Caco-2 (cell line): ENCODE measurements around the gene ADAM11. TPM values are rescaled to one million over a fixed set of nuclear protein-coding genes. Genes with fewer than 3 reads are reported as not detected.

Source experiments
- BruUV-seq: library from RNA; stranded (reverse); fragments of 400-500 nt; replicated peaks from 2 replicates; lab custom pipeline; 2021; lab: Mats Ljungman, UMichigan
- CTCF ChIA-PET: fragments of 300-600 bp; sonication (Branson Sonifier 250); formaldehyde crosslinking; loops from one replicate; lab custom pipeline; 2022; ENCODE audit warnings: antibody characterized with exemption; lab: Charles Lee
- POLR2A ChIA-PET: fragments of 300-600 bp; sonication (Branson Sonifier 250); formaldehyde crosslinking; loops from one replicate; lab custom pipeline; 2022; ENCODE audit warnings: antibody characterized with exemption; lab: Charles Lee
- DNase-seq, 2 experiments: peaks; one replicate each; pipeline versions ENCODE4 v3.0.0 to v3.0.0-alpha.2; 2020 to 2022
- H3K27me3 ChIP-seq: replicated peaks from 2 replicates; pipeline ENCODE4 v1.6.0; 2011; ENCODE audit warnings: low read length; ENCODE audit not compliant: control insufficient read depth, insufficient read depth
- H3K36me3 ChIP-seq: 2 replicates; pipeline ENCODE4 v1.5.1; 2011; ENCODE audit warnings: low read length; ENCODE audit not compliant: control insufficient read depth, insufficient read depth
- H3K4me1 ChIP-seq: fragments of 250-450 bp; sonication (Bioruptor Pico); 2 replicates; pipeline ENCODE4 v1.5.1; 2020; ENCODE audit warnings: mild to moderate bottlenecking
- H3K4me3 ChIP-seq: 2 replicates; pipeline ENCODE4 v1.5.1; 2011; ENCODE audit warnings: low read depth, mild to moderate bottlenecking, control low read depth, low read length
- H3K9me3 ChIP-seq: fragments of 250-450 bp; sonication (Bioruptor Pico); 2 replicates; pipeline ENCODE4 v1.5.1; 2020; ENCODE audit warnings: mild to moderate bottlenecking, moderate library complexity
- H3K27ac Mint-ChIP-seq: one replicate; pipeline ENCODE4 v1.8.0; 2022; ENCODE audit warnings: mixed read lengths; ENCODE audit not compliant: unreplicated experiment
- H3K27me3 Mint-ChIP-seq: one replicate; pipeline ENCODE4 v1.8.0; 2022; ENCODE audit warnings: mixed read lengths; ENCODE audit not compliant: insufficient read depth, unreplicated experiment
- H3K36me3 Mint-ChIP-seq: one replicate; pipeline ENCODE4 v1.8.0; 2022; ENCODE audit warnings: mild to moderate bottlenecking, mixed read lengths; ENCODE audit not compliant: insufficient read depth, unreplicated experiment
- H3K4me1 Mint-ChIP-seq: one replicate; pipeline ENCODE4 v1.8.0; 2022; ENCODE audit warnings: low read depth, mixed read lengths; ENCODE audit not compliant: unreplicated experiment
- H3K4me3 Mint-ChIP-seq: one replicate; pipeline ENCODE4 v1.8.0; 2022; ENCODE audit warnings: mild to moderate bottlenecking, moderate library complexity, mixed read lengths; ENCODE audit not compliant: unreplicated experiment
- H3K9me3 Mint-ChIP-seq: one replicate; pipeline ENCODE4 v1.8.0; 2022; ENCODE audit warnings: mixed read lengths; ENCODE audit not compliant: unreplicated experiment
- intact Hi-C: fragments of 100-400 bp; cut with micrococcal nuclease; formaldehyde crosslinking; loops from one replicate; pipeline ENCODE4 v1.10.0; 2022; ENCODE audit not compliant: unreplicated experiment
- total RNA-seq: library from RNA; stranded (reverse); gene quantifications from 2 replicates; pipeline ENCODE4 v1.2.3, GENCODE V29; 2022
- TF ChIP-seq, protein P1 (sequence below), 2 experiments: fragments of 200-600 bp in 1 of 2; IDR thresholded peaks; 1 replicate in 1 of 2; 2 replicates in 1 of 2; pipeline versions ENCODE4 v1.5.1 to v1.8.0; 2011 to 2022; ENCODE audit warnings: antibody characterized with exemption in 1 of 2, control low read depth in 1 of 2, inconsistent platforms in 1 of 2, low read depth in 1 of 2, low read length in 1 of 2, mild to moderate bottlenecking in 1 of 2, moderate library complexity in 1 of 2; ENCODE audit not compliant: insufficient read depth in 1 of 2, severe bottlenecking in 1 of 2, unreplicated experiment in 1 of 2

ADAM11 gene
- total RNA-seq, 1 experiment from 2014 or later, result 1.9 TPM

DNA sequence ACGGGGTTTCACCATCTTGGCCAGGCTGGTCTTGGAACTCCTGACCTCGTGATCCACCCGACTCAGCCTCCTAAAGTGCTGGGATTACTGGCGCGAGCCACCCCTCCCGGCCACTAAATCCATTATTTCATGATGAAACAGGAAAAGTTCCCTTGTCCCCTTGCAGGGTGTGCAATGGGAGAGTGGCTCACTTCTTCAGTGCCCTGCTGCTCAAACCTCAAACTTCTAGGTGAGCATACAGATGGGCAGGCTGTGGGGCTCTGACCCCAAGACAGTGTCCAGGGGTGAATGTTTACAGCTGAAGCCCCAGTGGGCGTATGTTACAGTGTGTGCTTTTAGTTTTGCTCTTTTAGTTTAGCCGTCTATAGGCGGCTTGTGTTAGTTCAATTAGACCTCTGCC lies 36.6 kb downstream of the ADAM11 start:
- intact Hi-C loops, result no loop called here
- ChIA-PET POLR2A (no interaction called here), CTCF (no interaction called here)
- Mint-ChIP-seq H3K36me3 (no peaks in the 10 kb centered on the region), H3K27ac (no peak overlapping the region), H3K4me3 (no peak overlapping the region), H3K27me3 (no peaks in the 10 kb centered on the region), H3K9me3 (no peaks in the 10 kb centered on the region), H3K4me1 (no peaks in the 10 kb centered on the region)
- DNase-seq, result no peak
- Histone ChIP-seq H3K4me3 (no peak overlapping the region), H3K36me3 (no peaks in the 10 kb centered on the region), H3K9me3 (no peaks in the 10 kb centered on the region), H3K4me1 (no peaks in the 10 kb centered on the region), H3K27me3 (no peaks in the 10 kb centered on the region)
- no TSS peak for BruUV-seq
- TF ChIP-seq, protein P1, sequence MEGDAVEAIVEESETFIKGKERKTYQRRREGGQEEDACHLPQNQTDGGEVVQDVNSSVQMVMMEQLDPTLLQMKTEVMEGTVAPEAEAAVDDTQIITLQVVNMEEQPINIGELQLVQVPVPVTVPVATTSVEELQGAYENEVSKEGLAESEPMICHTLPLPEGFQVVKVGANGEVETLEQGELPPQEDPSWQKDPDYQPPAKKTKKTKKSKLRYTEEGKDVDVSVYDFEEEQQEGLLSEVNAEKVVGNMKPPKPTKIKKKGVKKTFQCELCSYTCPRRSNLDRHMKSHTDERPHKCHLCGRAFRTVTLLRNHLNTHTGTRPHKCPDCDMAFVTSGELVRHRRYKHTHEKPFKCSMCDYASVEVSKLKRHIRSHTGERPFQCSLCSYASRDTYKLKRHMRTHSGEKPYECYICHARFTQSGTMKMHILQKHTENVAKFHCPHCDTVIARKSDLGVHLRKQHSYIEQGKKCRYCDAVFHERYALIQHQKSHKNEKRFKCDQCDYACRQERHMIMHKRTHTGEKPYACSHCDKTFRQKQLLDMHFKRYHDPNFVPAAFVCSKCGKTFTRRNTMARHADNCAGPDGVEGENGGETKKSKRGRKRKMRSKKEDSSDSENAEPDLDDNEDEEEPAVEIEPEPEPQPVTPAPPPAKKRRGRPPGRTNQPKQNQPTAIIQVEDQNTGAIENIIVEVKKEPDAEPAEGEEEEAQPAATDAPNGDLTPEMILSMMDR (IDR thresholded peaks at IDR 0.05; ENCODE audit: insufficient read depth in 1 of 2, low read depth in 1 of 2, low read length in 1 of 2, severe bottlenecking in 1 of 2, unreplicated experiment in 1 of 2), result no peak

DNA sequence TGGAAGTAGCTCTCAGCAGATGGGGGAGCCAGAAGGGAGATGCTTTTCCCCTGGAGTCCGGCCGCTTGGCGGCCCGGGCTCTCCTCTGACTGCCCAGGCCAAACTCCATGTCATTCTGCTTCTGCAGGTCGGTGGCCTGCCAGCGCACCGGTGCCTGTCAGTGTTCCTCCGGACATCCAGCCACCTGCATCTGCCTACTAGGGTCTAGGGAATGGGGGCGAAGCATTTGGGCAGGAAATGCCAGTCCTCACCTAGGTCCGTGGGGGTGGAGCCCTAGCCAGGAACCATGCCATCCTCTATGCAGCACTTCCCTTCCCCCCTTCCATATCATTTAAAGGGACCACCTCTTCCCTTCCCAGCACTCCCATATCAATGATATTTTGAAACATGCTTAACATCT lies 37.1 kb downstream of the ADAM11 start:
- Mint-ChIP-seq H3K27ac (no peak overlapping the region), H3K36me3 (no peaks in the 10 kb centered on the region), H3K9me3 (no peaks in the 10 kb centered on the region), H3K27me3 (no peaks in the 10 kb centered on the region), H3K4me3 (no peak overlapping the region), H3K4me1 (no peaks in the 10 kb centered on the region)
- H3K4me1 ChIP-seq, result no peaks in the 10 kb centered on the region
- TF ChIP-seq, protein P1 (IDR thresholded peaks at IDR 0.05; ENCODE audit: insufficient read depth in 1 of 2, low read depth in 1 of 2, low read length in 1 of 2, severe bottlenecking in 1 of 2, unreplicated experiment in 1 of 2), result no peak
- no peaks in the 10 kb centered on the region for H3K9me3 ChIP-seq
- intact Hi-C loops, result no loop called here
- H3K36me3 ChIP-seq, result no peaks in the 10 kb centered on the region
- H3K4me3 ChIP-seq, result no peak overlapping the region
- BruUV-seq, result no TSS peak
- POLR2A ChIA-PET, result no interaction called here
- CTCF ChIA-PET, result no interaction called here
- no peak for DNase-seq
- no peaks in the 10 kb centered on the region for H3K27me3 ChIP-seq

DNA sequence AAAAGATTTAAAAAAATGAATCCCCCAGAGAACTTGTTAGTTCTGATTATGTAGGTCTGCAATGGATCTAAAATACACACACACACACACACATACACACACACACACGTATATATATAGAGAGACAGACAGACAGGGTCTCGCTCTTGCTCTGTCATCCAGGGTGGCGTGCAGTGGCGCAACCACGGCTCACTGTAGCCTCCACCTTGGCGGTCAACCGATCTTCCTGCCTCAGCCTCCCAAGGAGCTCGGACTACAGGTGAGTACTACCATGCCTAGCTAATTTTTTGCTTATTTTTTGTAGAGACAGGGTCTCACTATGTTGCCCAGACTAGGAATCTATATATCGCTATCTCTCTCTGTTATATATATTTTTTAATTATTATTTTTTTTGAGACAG lies 37.9 kb downstream of the ADAM11 start:
- no peak overlapping the region for H3K27ac Mint-ChIP-seq
- H3K4me3 ChIP-seq, result no peak overlapping the region
- no peaks in the 10 kb centered on the region for H3K27me3 ChIP-seq
- H3K36me3 Mint-ChIP-seq, result peaks cover 6% of the 10 kb centered on the region
- no peaks in the 10 kb centered on the region for H3K27me3 Mint-ChIP-seq
- no peaks in the 10 kb centered on the region for H3K9me3 Mint-ChIP-seq
- CTCF ChIA-PET, result no interaction called here
- TF ChIP-seq, protein P1 (IDR thresholded peaks at IDR 0.05; ENCODE audit: insufficient read depth in 1 of 2, low read depth in 1 of 2, low read length in 1 of 2, severe bottlenecking in 1 of 2, unreplicated experiment in 1 of 2), result no peak
- no TSS peak for BruUV-seq
- H3K4me3 Mint-ChIP-seq, result no peak overlapping the region
- intact Hi-C loops, result no loop called here
- no peak for DNase-seq
- H3K36me3 ChIP-seq, result no peaks in the 10 kb centered on the region
- H3K4me1 ChIP-seq, result no peaks in the 10 kb centered on the region
- POLR2A ChIA-PET, result no interaction called here
- no peaks in the 10 kb centered on the region for H3K9me3 ChIP-seq
- no peaks in the 10 kb centered on the region for H3K4me1 Mint-ChIP-seq
